Measurements from ENCODE around the gene MYL2.

The MYL2 gene

GRCh38 chr12:110888256-110888991 is 32.0 kb downstream of the MYL2 start:
- no peak for DNase-seq

DNA sequence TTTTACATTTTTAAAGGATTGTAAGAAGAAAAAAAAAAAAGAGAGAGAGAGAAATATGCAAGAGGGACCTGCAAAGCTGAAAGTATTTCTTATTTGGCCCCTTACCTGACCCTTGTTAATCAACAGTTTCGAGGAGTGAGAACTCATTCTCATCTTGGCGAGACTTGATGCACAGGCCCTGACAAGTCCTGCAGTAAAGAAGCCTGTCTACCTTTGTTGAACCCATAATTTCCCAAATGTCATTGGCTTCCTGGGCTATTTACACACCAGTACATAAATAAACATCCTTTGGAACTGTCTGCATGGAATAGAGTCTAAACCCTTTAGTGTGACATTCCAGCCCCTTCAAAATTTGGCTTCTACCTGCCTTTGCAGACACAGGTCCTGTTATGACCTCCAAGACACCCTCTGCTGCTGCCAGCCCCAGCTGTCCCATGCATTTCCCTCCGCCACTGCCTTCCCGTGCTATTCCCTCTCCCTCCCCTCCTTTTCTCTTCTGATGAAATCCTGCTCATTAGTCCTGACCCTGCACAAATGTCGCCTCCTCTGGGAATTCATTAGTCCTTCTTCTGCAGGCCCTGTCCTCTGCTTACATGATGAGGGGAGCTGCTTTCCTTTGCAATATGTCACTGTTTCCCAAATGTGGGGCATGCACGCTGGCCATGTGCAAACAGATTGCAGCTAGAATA is 35.1 kb downstream of the MYL2 start:
- no peak for DNase-seq

DNA sequence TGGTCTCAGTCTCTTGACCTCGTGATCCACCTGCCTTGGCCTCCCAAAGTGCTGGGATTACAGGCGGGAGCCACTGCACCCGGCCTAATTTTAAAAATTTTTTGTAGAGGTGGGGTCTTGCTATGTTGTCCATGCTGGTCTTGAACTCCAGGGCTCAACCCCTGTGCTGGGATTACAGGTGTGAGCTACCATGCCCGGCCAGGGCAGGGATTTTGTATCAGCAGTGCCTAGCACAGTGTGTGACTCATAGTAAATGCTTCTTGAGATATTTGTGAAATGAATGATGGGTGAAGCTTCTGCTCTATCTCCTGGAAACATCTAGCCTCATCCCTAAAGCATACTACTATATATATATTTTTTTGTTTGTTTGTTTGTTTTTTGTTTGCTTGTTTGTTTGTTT is 37.1 kb downstream of the MYL2 start:
- no peak for DNase-seq

DNA sequence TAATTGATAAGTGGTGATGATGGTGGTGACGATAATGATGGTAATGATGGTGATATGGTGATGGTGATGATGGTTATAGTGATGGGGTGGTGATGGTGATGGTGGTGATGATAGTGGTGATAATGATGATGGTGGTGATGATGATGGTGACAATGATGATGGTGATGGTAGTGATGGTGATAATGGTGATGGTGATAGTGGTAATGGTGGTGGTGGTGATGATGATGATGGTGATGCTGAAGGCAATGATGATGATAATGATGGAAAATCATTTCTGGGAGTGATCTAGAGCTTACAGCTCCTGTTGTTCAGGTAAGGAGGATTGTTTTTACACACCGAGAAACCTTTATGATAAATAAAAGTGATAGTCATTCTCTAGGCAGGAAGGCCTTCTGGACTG is 39.7 kb downstream of the MYL2 start:
- no peak for DNase-seq

GRCh38 chr12:110874781-110875180 is 45.6 kb downstream of the MYL2 start:
- no peak for DNase-seq

DNA sequence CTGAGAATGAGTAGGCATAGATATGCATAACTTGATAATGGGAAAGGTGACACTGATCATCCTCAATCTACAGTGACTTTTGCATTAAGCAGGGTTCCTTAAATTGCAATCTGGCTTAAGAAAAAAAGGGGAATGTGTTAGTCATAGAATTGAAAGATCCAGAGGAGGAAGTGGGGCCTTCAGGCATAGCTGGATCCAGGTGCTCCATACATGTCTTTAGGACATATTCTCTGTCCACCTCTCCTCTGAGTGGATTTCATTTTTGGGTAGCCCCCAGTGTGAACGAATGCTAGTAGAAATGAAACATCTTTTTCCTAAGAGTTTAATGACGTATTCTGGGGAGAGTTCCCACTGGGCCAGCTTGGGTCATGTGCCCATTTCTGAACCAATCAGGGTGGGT is 46.0 kb downstream of the MYL2 start:
- DNase-seq, result no peak

DNA sequence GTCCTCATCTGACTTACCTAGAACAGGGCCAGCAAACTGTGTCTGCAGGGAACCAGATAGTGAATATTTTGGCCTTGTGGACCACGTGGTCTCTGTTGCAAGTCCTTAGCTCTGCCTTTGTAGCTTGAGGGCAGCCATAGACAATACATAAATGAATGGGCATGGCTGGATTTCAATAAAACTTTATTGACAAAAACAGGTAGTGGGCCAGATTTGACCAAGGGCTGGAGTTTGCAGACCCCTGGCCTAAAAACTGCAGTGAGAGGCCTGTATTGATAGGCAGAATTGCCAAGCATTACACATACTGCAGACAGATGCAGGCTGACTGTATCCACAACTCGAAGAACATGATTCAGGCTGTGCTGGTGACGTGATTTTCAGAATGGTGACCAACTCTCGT is 48.3 kb downstream of the MYL2 start:
- DNase-seq, result no peak

DNA sequence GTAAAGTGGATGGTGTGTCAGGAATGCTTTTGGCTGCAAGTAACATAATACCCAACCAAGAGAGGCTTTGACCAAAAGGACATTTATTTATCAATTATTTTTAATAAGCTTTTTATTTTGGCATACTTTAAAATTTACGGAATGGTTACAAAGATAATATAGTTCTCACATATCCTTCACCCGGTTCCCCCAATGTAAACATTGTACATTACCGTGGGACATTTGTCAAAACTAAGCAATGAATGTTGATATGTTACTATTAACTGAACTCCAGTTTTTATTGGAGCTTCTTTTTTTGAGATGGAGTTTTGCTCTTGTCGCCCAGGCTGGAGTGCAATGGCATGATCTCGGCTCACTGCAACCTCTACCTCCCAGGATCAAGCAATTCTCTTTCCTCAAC is 50.6 kb downstream of the MYL2 start:
- DNase-seq, result no peak

- no peak for DNase-seq
Measured at GRCh38 chr12:110869026-110869425, 51.4 kb downstream of the MYL2 start.

- DNase-seq, result no peak
Measured at GRCh38 chr12:110865521-110865920, 54.9 kb downstream of the MYL2 start.

- DNase-seq, result no peak
Measured at GRCh38 chr12:110863161-110863560, 57.2 kb downstream of the MYL2 start.

DNA sequence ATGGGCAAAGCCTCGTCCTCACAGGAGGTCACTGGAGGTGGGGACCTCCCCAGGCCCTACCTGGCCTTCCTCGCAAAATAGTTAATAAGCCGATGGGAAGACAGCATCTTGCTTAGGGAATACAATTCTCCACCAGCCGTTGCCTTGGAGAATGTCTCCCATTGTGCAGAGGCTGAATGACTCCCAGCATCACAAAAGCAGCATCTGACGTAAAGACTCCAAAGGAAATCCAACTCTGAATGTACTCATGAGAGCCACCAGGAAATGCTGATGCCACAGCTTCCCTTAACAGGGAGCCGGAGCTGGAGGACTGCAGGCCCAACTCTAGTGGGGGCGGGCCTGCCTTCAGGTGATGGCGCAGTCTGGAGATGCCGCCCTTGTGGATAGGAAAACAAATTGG is 58.0 kb downstream of the MYL2 start:
- DNase-seq, result no peak

DNA sequence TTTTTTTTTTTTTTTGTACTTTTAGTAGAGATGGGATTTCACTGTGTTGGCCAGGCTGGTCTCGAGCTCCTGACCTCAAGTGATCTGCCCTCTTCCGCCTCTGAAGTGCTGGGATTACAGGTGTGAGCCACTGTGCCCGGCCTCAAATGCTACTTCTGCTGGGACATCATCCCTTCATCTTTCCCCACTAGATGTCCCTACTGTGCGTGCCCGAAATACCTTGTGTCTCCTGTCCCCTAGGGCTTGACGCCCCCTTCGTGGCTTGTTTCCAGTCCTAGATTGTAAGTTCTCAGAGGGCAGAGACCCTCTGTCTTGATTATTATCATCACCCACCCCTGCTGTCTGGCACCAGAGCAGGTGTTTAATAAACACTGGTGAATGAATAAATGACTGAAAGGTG is 58.6 kb downstream of the MYL2 start:
- DNase-seq, result no peak
